Kidney tubule cell (primary cell): ENCODE results near the gene CNNM4.
A peak's percentile ranks its signal among the peaks of the same experiment; 100 is the strongest.
"Not testable (repeated sequence)": the region's sequence is repeated elsewhere in the genome, so short reads cannot be mapped to it uniquely, and the experiment has no call there.

Experiments
- DNase-seq: peaks from one replicate; pipeline ENCODE4 v3.0.0-alpha.2; 2018; ENCODE audit warnings: low spot score

Gene CNNM4

DNA sequence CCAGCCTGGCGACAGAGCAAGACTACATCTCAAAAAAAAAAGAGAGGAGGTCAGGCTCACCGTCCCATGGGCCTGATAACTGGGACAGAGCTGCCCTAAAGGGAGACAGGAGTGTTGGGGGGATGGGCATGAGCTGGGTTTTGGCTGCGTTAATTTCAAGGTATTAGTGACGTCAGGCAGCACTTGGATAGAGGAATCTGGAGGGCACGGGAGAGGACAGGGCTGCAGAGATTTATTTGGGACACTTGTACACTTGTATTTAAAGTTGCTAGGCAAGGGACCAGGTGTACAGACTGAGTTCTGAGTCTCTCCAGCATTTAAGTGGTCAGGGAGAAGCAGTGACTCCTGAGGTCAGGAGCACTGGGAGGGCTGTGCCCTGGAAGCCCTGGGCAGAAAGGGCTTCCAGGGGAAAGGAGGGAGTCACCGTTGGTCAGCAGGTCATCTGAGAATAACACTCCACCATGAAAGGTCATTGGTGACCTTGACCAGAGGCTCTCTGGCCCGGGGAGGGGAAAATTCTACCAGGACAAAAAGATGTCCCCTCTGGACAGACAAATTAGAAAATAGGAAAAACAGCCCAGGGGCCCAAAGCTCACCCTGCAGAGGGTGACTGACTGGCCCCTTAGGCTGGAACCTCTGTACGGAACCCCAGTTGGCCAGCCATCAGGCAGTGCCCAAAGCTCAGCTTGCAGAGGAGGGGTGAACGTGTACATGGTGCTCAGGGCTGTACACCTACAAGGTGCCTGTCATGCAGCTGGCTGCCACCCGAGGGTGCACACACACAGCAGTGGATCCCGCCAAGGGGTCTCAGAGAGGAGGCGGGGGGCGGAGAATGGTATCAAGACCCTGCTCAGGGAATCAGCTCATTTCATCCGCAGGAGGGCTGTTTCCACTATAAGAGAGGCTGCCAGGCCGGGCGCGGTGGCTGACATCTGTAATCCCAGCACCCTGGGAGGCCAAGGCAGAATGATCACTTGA lies 32.4 kb downstream of the CNNM4 start:
- DNase-seq = no peak

DNA sequence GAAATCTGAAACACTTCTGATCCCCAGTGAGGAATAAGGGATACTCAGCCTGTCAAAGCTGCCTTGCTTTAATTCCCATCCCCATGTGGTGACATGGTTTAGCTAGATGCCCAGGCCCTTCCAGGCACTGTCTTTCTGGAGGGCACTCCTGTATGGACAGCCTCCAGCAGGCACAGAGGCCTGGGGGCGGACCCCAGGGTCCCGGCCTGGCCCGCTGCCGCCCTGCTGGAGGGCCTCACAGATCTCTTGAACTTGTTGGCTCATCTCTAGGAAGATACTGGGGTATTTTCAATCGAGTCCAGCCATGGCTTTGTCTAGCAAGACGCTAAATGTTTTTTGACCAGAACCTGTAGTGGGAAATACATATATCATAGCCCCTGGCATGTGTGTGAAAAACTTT lies 34.4 kb downstream of the CNNM4 start:
- DNase-seq = no peak

DNA sequence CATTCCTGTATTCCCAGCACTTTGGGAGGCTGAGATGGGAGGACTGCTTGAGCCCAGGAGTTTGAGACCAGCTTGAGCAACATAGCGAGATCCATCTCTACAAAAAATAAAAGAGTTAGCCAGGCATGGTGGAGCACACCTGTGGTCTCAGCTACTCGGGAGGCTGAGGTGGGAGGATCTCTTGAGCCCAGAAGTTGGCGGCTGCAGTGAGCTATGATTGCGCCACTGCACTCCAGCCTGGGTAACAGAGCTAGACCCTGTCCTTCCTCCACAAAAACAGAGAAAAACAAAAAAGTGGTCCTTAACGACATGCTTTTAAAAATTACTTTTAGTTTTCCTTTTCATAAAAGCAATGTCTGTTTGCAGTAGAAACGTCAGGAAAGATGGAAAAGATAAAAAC lies 35.8 kb downstream of the CNNM4 start:
- not testable (repeated sequence) for DNase-seq

DNA sequence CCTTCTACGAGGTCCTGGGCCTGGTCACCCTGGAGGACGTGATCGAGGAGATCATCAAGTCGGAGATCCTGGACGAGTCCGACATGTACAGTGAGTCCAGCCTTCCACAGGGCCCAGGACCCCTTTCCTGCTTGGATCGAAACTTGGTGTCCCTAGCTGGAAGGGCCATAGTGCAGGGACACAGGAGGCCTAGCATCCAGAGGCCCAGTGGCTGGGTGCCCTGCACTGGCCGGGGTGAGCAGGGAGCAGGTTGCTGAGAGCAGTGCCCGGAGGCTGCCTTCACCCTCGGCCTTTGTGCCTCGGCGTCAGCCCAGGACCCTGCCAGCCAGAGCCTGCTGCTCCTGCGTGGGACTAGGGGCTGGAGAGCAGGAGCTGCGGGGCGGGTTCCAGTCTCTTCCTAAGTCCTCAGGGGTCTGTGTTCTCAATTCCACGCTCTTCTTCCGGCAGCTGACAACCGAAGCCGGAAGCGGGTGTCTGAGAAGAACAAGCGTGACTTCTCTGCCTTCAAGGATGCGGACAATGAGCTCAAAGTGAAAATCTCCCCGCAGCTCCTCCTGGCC lies 36.4 kb downstream of the CNNM4 start:
- DNase-seq = no peak

DNA sequence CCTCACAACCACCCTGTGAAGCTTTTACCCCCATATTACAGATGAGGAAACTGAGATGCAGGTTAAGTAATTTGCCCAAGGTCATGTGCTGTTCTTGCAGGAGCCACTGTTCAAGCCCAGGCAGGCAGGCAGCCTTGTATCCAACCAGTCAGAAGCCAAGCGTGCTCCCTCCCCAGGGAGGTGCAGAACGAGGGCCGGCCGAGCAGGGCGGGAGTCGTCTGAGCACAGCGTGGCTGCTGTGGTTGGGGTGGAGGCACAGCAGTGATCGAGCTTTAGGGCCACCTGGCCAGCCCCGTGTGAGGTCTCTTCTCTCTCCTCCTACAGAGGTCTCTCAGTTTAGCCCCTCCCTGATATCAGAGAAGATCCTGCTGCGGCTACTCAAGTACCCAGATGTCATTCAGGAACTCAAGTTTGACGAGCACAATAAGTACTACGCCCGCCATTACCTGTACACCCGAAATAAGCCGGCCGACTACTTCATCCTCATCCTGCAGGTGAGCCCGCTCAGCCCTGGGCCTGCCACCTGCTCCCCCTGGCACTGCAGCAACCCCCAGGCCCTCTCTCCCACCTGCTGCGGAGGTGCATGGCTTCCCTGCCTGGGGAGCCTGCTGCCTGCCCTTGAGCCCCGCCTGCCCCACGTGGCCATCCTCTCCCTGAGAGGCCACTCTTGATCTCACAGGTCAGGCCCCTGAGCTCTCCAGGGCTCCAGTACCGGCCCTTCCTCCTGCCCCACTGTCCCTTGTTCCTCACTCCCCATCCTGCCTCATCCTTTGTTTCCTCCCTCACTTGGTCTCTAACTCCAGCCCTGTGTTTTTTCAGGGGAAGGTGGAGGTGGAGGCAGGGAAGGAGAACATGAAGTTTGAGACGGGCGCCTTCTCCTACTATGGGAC lies 38.3 kb downstream of the CNNM4 start:
- no peak for DNase-seq

DNA sequence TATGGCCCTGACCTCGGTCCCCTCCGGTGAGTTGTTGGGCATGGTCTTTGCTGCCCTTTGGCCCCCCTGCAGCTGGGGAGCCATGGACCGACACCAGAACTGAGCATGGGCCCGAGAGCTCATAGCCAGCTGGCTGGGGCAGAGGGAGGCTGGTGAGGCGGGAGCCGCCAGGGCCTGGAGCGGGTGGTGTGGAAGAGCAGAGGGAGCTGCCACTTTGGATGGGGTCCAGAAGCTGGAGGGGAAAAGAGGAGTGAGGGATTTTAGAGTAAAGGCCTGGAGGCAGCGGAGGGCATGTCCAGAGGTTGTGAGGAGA lies 38.9 kb downstream of the CNNM4 start:
- DNase-seq = no peak

DNA sequence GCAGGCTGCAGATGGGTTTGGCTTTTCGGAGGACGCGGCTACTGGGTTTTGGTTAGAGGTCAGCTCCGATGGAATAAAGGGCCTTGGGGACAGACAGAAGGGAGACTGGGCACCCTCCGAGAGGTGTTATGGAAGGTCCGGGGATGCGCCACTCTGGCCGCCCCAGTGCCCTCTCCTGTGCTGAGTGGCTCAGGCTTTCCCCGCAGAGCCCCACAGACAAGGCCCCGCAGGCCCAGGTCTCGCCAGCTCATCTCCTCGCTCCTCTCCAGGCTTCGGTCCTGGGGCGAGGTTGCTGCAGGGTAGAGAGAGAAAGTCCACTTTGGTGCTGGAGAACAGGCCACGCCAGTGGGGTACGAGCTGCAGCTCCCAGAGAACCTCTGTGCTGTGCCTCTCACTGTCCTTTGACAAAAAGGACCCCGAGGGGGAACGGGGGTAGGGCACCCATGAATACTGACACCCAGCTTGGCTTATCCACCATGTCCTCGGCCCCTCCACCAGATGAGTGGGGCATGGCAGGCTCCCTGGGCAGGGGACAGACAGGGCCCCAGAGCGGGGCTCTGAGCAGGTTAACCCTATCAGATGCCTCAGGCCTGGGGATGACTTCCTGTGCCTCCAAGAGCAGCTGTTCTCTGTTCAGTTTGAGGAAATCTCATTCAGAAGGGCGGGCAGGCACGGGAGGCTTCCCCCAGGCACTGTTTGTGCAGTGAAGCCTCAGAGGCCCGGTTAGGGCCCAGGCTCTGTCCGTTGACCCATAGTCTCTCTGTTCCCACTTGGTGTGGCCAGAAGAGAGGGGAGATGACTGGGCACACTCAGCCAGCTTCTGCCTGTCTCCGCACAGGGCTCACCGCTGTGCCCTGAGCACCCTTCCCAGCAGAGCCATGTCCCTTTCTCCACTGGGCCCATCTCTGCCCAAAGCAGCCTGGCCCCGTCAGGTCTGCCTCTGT lies 39.6 kb downstream of the CNNM4 start:
- no peak for DNase-seq

DNA sequence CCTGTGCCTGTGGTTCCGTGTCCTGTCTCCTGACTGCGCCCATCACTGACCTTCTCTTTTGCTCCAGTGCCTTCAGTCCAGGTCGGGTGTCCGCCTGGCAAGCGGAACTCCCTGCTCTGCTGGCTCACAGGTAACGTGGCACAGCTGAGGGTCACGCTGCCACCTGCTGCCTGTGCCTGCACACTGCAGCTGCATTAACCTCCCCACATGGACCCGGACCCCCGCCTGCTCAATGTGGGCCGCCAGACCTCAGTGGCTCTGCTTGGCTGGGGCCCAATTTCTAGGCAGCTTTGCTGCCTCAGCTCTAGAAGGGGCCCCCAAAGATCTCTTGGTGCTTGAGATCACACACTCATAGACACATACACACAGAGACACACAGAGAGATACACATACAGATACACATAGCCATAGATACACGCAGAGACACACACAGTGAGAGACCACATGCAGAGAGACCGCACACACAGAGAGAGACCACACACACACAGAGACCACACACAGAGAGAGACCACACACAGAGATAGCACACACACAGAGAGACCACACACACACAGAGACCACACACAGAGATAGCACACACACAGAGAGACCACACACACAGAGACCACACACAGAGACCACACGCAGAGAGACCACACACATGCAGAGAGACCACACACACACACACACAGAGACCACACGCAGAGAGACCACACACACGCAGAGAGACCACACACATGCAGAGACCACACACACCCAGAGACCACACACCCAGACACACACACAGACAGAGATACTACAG lies 40.5 kb downstream of the CNNM4 start:
- DNase-seq = peak; percentile 79

DNA sequence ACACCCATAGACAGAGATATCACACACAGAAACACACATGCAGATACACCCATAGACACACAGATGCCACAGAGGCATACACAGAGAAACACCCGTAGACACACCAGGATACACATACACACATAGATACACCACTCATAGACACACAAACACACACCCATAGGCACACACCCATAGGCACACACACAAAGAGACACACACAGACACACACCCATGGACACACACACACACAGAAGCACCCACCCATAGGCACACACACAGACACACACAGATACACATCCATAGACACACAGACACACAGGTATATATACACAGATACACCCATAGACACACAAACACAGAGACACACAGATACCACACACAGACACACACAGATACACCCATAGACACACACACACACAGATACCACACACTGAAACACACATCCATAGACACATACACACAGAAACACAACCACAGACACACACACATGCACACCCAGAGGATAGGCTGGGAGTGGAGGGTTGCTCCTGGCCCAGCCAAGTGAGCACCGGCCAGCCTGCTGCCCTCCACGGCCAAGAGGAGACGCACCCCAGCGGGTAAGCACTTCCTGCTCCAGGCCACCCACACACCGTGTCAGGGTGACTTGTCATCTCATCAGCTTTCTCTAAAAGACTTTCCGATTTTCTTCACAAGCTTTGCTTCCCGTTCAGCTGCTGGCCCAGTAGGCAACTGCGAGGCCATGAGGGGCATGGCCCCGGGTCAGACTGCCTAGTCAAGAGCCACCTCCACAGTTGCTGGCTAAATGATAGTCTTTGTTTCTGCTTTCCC lies 41.3 kb downstream of the CNNM4 start:
- peak; percentile 71 for DNase-seq

DNA sequence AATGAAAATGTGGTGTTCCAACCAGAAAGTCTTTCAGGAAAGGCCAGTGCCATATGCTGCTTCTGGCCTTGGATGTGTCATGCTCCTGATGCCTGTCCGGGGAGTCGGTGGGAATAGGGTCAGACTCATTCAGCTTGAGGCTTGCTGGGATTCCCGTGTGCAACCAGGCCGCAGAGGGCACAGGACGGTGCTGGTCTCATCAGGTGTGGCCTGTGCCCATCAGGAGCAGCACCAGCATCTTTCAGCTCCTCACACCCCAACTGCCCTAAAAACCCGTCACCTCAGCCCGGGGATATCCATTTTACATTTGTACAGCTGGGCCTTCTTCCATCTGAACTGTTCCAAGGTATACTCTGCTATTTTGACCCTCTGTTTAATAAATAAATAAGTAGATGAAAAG lies 42.0 kb downstream of the CNNM4 start:
- DNase-seq = peak; percentile 12

DNA sequence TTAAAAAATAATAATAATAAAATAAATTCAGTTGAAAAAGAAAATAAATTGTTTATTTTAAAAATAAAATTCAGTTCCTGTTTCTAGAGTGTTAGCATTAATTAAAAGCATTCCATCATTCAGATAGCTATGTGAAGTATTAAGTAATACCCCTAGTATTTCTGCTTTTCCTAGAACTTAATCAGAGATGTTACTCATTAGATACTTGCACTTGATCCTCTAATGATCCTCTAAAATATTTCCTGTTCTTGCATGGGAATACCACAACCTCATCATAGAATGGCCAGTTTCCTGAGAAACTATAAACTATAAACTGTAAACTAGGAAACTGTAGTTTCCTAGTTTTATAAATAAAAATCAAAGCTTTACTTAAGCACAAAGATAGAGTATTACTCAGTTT lies 44.3 kb downstream of the CNNM4 start:
- no peak for DNase-seq

DNA sequence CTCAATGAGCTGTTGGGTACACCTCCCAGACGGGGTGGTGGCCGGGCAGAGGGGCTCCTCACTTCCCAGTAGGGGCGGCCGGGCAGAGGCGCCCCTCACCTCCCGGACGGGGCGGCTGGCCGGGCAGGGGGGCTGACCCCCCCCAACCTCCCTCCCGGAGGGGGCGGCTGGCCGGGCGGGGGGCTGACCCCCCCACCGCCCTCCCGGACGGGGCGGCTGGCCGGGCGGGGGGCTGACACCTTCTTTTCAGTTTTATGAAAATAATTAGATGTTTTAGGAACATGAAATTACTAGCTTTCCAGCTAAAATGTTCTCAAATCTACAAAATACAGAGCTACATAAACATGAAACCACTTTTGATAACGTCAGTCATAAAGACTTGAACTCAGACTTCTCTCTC lies 45.2 kb downstream of the CNNM4 start:
- DNase-seq = not testable (repeated sequence)

DNA sequence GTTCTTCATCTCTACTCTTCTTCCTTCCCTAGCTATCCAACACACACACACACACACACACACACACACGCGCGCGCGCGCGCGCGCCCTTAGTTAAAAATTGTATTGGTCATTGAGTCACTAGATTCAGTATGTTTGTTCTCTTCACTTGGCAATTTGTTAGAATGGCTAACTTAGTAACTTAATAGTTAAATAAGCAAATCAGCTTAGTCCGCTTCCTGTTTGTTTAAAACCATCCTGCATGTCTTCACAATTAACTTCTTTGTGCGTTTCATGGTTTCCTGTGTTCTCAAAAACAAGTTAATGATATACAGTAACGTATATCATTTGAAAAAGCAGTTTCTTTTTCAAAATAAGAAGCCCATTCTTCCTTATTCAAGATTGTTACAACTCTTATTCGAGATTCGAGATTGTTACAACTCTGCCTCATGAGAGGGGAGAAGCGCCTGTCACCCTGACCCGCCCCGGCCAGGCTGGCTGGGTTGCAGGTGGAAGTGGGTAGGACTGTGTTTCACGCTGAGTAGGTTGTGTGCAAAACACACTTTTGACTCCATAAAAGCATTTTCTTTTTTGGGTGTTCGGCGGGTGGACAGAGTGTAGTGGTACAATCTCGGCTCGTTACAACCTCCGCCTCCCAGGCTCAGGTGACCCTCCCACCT lies 45.9 kb downstream of the CNNM4 start:
- DNase-seq = peak; percentile 68

DNA sequence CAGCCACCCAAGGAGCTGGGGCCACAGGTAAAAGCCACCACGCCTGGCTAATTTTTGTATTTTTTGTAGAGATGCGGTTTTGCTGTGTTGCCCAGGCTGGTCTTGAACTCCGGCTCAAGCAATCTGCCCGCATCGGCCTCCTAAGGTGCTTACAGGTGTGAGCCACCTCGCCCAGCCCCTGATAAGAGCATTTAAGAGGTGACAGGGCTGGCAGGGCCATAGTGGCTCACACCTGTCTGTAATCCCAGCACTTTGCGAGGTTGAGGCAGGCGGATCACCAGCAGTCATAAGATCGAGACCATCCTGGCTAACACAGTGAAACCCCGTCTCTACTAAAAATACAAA lies 46.4 kb downstream of the CNNM4 start:
- no peak for DNase-seq

DNA sequence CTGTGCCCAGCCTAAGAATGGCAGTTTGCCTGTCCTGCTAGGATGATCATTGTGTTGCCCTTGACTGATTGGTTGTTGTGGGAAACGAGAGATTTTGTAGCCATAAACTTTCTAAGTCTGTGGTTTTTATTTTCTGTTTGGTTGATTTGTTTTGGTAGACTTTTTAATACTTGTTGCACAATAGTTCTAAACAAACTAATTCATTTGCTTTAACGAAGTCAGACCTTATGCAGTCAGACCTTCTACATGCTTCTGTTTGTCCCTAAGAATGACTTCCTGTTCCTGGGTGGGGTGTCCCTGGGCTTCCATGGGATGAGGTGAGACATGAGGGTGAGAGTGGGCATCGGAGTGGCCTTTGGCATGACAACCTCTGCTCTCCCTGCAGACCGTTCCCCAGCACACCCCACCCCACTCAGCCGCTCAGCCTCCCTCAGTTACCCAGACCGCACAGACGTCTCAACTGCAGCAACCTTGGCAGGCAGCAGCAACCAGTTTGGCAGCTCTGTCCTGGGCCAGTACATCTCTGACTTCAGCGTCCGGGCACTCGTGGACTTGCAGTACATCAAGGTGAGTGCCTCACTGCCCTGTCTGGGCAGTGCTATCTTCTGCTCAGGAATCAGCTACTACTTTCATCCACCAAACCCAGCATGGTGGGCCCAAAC lies 47.6 kb downstream of the CNNM4 start:
- DNase-seq = no peak

DNA sequence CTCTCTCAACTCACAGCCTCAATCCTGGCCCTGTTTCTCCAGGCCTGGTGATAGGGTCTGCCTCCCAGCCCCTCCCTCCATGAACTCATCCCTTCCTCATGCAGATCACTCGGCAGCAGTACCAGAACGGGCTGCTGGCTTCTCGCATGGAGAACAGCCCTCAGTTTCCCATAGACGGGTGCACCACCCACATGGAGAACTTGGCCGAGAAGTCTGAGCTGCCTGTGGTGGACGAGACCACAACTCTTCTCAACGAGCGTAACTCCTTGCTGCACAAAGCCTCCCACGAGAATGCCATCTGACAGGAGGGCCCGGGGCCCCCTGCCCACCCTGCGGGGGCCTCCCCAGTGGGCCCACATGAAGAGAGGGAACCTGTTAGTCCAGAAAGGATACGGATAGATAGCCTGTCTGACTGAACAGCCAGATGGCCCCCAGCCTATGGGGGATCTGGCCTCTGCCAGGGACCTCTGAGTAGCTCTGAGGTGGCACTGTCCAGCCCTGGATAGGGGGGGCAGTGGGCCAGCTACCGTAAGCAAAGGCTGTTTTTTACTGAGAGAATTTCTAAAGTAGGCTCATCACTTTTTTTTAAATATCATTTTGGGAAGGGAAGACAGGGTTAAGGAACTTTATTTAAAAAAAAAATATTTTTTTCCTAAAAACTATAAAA lies 48.6 kb downstream of the CNNM4 start:
- no peak for DNase-seq

DNA sequence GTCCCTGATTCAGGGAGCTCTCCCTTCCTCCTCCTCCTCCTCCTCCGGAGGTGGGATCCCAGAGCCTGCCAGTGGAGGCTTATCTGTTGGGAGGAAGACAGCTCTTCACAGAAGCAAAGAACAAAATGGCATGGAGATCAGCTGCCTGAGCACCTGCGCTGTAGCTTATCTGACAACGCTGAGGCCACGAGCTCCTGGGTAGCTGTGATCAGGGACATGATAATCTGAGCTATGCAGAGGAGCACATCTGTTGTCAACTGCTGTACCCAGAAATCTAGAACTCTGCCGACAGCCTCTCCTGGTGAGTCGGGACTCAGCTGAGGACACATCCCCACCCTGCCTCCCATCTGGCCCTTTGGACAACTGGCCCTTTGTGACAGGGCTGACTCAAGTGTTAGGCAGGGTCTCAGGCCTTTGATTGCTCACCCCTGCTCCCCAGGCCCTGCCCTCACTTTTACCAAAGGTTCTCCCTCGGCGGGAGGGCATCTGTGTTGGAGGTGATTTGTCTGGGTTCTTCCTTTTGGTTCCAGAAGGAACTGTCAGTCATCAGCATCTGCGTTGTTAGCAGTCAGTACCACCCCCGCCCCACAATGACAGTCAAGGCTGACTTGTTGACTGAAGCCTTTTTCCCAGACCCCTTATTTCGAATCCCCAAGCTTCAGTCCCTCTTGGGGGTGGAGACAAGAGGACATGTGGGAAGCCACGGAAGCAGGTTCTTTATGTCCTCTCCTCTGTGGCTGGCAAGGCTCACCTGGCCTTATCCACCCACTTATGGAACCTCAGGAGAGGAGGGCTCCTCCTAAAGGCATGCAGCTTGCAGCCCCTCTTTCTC lies 49.5 kb downstream of the CNNM4 start:
- DNase-seq = no peak

DNA sequence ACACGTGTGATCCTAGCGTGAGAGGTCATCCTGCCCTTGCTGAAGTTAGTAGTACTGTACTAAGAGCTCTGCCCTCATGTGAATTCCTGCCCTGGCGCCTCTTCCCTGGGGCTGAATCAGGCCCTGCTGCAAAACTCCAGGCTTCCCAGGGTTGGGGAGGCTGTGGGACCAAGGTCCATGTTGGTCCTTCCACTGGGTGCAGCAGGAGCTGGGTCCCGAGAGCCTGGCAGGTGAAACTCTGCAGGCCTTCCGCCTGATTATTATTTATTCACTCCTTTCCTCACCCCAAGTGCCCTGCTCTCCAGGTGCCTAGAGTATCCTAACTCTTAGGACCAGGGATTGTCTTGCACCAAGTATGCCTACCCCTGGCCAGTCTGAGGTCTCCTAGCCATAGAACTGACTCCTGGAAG lies 50.1 kb downstream of the CNNM4 start:
- no peak for DNase-seq
